Eye (tissue), 1 donor: Measurements from ENCODE around the gene TDP2.
A peak's percentile ranks its signal among the peaks of the same experiment; 100 is the strongest.

Experiments
- DNase-seq: peaks from one replicate; pipeline ENCODE4 v3.0.0-alpha.2; 2015

Gene TDP2

GRCh38 chr6:24666641-24667377 lies at the start of gene TDP2, which contains the start of gene ACOT13:
Gene TDP2 (minus strand): TSS chr6:24666899. CDS start chr6:24666862, 37 bp downstream.
Gene ACOT13 (plus strand): TSS chr6:24667077. CDS start chr6:24667264, 187 bp downstream.
- DNase-seq: peak; percentile 99

- DNase-seq: no peak
Measured at GRCh38 chr6:24710519-24711303, 44.0 kb upstream of the TDP2 start.

- no peak for DNase-seq
Measured at GRCh38 chr6:24709014-24709711, 42.5 kb upstream of the TDP2 start.

GRCh38 chr6:24708612-24709011 lies 41.9 kb upstream of the TDP2 start:
- no peak for DNase-seq

- DNase-seq: no peak
Measured at GRCh38 chr6:24704468-24704867, 37.8 kb upstream of the TDP2 start.

- no peak for DNase-seq
Measured at GRCh38 chr6:24702720-24703282, 36.1 kb upstream of the TDP2 start.

- DNase-seq: no peak
Measured at GRCh38 chr6:24699521-24700359, 33.0 kb upstream of the TDP2 start.

- no peak for DNase-seq
Measured at GRCh38 chr6:24696097-24696496, 29.4 kb upstream of the TDP2 start.

- DNase-seq: peak; percentile 73
Measured at GRCh38 chr6:24695635-24696034, 28.9 kb upstream of the TDP2 start.

GRCh38 chr6:24694198-24694597 lies 27.5 kb upstream of the TDP2 start:
- no peak for DNase-seq

- DNase-seq: no peak
Measured at GRCh38 chr6:24692848-24693592, 26.3 kb upstream of the TDP2 start.

- no peak for DNase-seq
Measured at GRCh38 chr6:24692415-24692814, 25.7 kb upstream of the TDP2 start.

- no peak for DNase-seq
Measured at GRCh38 chr6:24692003-24692402, 25.3 kb upstream of the TDP2 start.

- no peak for DNase-seq
Measured at GRCh38 chr6:24691550-24691949, 24.9 kb upstream of the TDP2 start.

GRCh38 chr6:24690593-24690992 lies 23.9 kb upstream of the TDP2 start:
- DNase-seq: no peak

- no peak for DNase-seq
Measured at GRCh38 chr6:24689964-24690363, 23.3 kb upstream of the TDP2 start.

GRCh38 chr6:24686946-24687345 lies 20.2 kb upstream of the TDP2 start:
- DNase-seq: no peak

GRCh38 chr6:24686408-24686807 lies 19.7 kb upstream of the TDP2 start:
- DNase-seq: no peak

GRCh38 chr6:24683297-24684296 lies 16.9 kb upstream of the TDP2 start:
- peak; percentile 16 for DNase-seq

GRCh38 chr6:24680582-24680981 lies 13.9 kb upstream of the TDP2 start:
- no peak for DNase-seq
